MG63 (cell line): ENCODE results near the gene BBS5. TPM values are rescaled to one million over a fixed set of nuclear protein-coding genes. Genes with fewer than 3 reads are reported as not detected.
"Not testable (repeated sequence)": the region's sequence is repeated elsewhere in the genome, so short reads cannot be mapped to it uniquely, and the experiment has no call there.

Experiments used
- DNase-seq: peaks from one replicate; pipeline ENCODE4 v3.0.0-alpha.2; 2020
- H3K27me3 ChIP-seq: fragments of 250-450 bp; sonication (Bioruptor Pico); 2 replicates; pipeline ENCODE4 v1.5.1; 2020; ENCODE audit warnings: mild to moderate bottlenecking, moderate library complexity
- H3K36me3 ChIP-seq: fragments of 250-450 bp; sonication (Bioruptor Pico); 2 replicates; pipeline ENCODE4 v1.5.1; 2020; ENCODE audit warnings: mild to moderate bottlenecking, moderate library complexity
- H3K4me3 ChIP-seq: fragments of 250-450 bp; sonication (Bioruptor Pico); 2 replicates; pipeline ENCODE4 v1.5.1; 2020; ENCODE audit warnings: mild to moderate bottlenecking, moderate library complexity
- H3K9me3 ChIP-seq: fragments of 250-450 bp; sonication (Bioruptor Pico); 2 replicates; pipeline ENCODE4 v1.5.1; 2020; ENCODE audit warnings: mild to moderate bottlenecking, moderate library complexity
- total RNA-seq: library from RNA; depleted of rRNA; stranded (reverse); fragments of >200 nt; shearing (Covaris generic); gene quantifications from 2 replicates; pipeline ENCODE4 v1.2.3, GENCODE V29; 2014; ENCODE audit warnings: low replicate concordance; rRNA removed

BBS5 gene
- total RNA-seq = 3.9 and 5.2 TPM in 2 replicates

- peak within 1 kb of the TSS; percentile 76 for H3K4me3 ChIP-seq
- peaks cover 4% of the 10 kb centered on the region; the same call in 1 of the 2 replicates for H3K36me3 ChIP-seq
- no peaks in the 10 kb centered on the region for H3K27me3 ChIP-seq
- H3K9me3 ChIP-seq = no peaks in the 10 kb centered on the region
- peak; percentile 85 for DNase-seq
Measured at GRCh38 chr2:169479257-169480078, at the start of gene BBS5. TSS of gene BBS5 (plus strand) at chr2:169479494. CDS start at chr2:169479554, 60 bp downstream.

GRCh38 chr2:169431772-169432171 is 47.5 kb upstream of the BBS5 start:
- not testable (repeated sequence) for H3K36me3 ChIP-seq, H3K9me3 ChIP-seq, H3K4me3 ChIP-seq, DNase-seq
- peaks cover 21% of the 10 kb centered on the region for H3K27me3 ChIP-seq

- H3K36me3 ChIP-seq, H3K4me3 ChIP-seq, H3K9me3 ChIP-seq, DNase-seq: not testable (repeated sequence)
- peaks cover 22% of the 10 kb centered on the region for H3K27me3 ChIP-seq
Measured at GRCh38 chr2:169434236-169434635, 45.1 kb upstream of the BBS5 start.

- Histone ChIP-seq H3K4me3 (no peak overlapping the region), H3K36me3 (no peaks in the 10 kb centered on the region), H3K27me3 (peaks cover 44% of the 10 kb centered on the region), H3K9me3 (no peaks in the 10 kb centered on the region)
- no peak for DNase-seq
Measured at GRCh38 chr2:169438466-169439072, 40.7 kb upstream of the BBS5 start.

DNA sequence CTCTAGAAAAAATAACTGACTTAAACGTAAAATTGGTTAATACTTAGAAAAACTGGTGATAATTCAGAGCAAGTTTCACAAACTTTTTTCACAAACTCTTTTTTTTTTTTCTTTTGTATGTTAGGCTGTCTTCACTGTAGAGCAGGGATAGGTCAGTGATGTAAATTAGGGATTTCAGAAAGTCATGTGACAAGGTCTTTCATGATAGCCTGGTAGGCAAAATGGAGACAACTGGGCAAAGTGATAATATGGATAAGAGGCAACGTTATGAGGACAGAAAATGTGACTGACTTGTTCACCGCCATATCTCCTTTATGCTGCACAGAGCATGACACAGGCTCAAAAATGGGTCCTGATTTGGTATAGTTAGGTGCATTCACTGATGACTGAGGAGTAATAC is 39.4 kb upstream of the BBS5 start:
- Histone ChIP-seq H3K4me3 (no peak overlapping the region), H3K36me3 (no peaks in the 10 kb centered on the region), H3K9me3 (no peaks in the 10 kb centered on the region), H3K27me3 (peaks cover 39% of the 10 kb centered on the region)
- DNase-seq = no peak

- Histone ChIP-seq H3K9me3 (no peaks in the 10 kb centered on the region), H3K4me3 (no peak overlapping the region), H3K36me3 (no peaks in the 10 kb centered on the region), H3K27me3 (peaks cover 9% of the 10 kb centered on the region)
- DNase-seq = no peak
Measured at GRCh38 chr2:169446452-169446851, 32.8 kb upstream of the BBS5 start.

GRCh38 chr2:169448316-169448715 is 31.0 kb upstream of the BBS5 start:
- Histone ChIP-seq H3K4me3 (no peak overlapping the region), H3K9me3 (no peaks in the 10 kb centered on the region), H3K27me3 (peaks cover under 1% of the 10 kb centered on the region), H3K36me3 (no peaks in the 10 kb centered on the region)
- no peak for DNase-seq

GRCh38 chr2:169448865-169449264 is 30.4 kb upstream of the BBS5 start:
- H3K27me3 ChIP-seq = no peaks in the 10 kb centered on the region; the same call in 1 of the 2 replicates
- no peaks in the 10 kb centered on the region for H3K36me3 ChIP-seq
- no peak overlapping the region for H3K4me3 ChIP-seq
- H3K9me3 ChIP-seq = no peaks in the 10 kb centered on the region
- no peak for DNase-seq

- Histone ChIP-seq H3K36me3 (no peaks in the 10 kb centered on the region), H3K9me3 (no peaks in the 10 kb centered on the region), H3K27me3 (no peaks in the 10 kb centered on the region), H3K4me3 (no peak overlapping the region)
- DNase-seq = peak; percentile 5
Measured at GRCh38 chr2:169452080-169452479, 27.2 kb upstream of the BBS5 start.

GRCh38 chr2:169453044-169453443 is 26.2 kb upstream of the BBS5 start:
- H3K9me3 ChIP-seq, H3K4me3 ChIP-seq, H3K36me3 ChIP-seq, DNase-seq, H3K27me3 ChIP-seq: not testable (repeated sequence)

GRCh38 chr2:169461143-169461542 is 18.2 kb upstream of the BBS5 start:
- Histone ChIP-seq H3K4me3 (no peak overlapping the region), H3K9me3 (no peaks in the 10 kb centered on the region), H3K27me3 (no peaks in the 10 kb centered on the region), H3K36me3 (no peaks in the 10 kb centered on the region)
- DNase-seq = no peak

DNA sequence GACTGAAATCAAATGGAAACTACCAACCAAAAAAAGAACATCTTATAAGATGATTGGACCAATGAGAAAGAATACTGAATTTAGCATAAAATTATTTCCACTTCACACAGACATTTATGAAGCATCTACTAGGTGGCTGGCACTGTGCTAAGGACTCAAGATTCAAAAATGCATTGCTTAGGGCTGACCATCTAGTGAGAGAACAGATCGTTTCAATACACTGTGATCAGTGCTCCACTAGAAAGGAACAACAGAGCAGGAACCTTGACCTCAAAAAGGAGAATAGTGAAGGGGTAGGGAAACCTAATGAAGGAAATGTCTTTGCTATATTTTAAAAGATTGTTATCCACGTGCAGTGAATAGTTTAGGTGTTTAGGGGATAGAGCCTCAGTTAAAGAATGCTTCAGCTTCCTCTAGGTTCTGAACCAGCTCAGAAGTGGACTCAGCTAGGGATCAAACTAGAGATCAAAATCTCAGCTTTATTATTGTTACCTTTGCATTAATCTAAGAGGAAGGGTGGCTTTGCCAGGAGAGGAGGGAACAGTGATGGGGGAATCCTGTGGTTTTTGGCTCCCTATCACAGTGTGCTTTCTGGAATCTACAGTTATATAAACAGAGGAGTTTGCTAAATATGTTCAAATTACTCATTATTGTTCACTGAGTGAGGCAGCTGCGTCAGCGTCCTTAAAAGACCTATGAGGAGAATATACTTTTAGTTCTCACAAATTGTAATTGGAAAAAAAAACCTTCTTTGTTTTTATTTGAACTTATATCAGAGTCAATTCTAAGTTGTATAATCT is 16.2 kb upstream of the BBS5 start:
- Histone ChIP-seq H3K27me3 (no peaks in the 10 kb centered on the region), H3K36me3 (no peaks in the 10 kb centered on the region), H3K9me3 (no peaks in the 10 kb centered on the region), H3K4me3 (no peak overlapping the region)
- peak; percentile 63 for DNase-seq

DNA sequence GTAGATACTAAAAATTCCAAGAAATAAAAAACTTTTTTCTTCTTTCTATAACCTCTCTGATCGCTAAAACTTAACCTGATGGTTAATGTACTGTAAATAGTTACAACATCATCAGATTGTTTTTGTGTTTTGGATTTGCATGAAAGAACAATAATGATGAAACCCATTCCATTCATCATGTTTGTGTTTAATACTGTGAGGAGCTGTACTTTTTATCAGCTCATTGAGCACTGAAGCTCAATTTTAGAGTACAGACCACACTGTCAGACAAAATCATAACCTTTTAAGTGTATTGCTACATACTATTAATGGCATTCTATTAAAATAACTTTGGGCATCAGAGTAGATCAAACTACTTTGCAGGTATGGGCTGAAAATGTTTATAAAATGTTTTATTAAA is 14.8 kb upstream of the BBS5 start:
- DNase-seq = no peak
- Histone ChIP-seq H3K27me3 (no peaks in the 10 kb centered on the region), H3K36me3 (no peaks in the 10 kb centered on the region), H3K4me3 (no peak overlapping the region), H3K9me3 (no peaks in the 10 kb centered on the region)

DNA sequence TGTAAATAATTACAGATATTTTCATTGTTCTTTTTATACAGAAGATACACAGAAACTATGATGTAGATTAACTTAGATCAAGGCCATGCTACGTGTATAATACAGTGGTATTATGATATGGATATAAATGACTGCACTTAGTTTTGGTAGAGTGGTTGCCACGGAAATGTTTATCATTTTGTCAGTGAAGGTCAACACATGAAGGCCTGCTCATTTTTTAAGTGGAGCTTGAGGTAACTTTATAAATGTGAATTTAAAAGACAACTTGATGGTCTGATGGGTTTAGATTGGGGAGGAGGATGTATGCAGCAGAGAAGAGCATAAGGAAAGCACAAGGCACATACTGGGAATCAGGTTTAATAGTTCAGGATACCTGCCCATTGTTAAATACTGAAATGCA is 14.4 kb upstream of the BBS5 start:
- no peaks in the 10 kb centered on the region for H3K9me3 ChIP-seq
- no peaks in the 10 kb centered on the region for H3K27me3 ChIP-seq
- DNase-seq = no peak
- no peak overlapping the region for H3K4me3 ChIP-seq
- H3K36me3 ChIP-seq = no peaks in the 10 kb centered on the region

DNA sequence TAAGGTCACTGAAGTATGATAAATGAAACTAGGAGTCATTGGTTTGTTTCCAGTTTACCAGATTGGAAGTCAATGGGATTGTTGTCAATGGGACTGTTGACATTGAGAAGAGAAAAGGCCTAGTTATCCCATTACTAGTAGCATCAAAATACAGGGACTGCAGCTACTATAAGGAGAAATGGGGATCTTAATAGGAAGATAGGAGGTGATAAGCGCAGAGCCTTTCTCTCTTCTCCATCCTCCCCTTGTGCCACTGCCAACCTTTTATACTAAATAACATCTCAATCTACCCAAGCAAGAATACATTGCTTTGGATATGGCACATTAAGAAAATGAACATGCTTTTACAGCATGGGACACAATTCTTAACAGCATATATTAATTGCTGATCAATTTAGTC is 10.5 kb upstream of the BBS5 start:
- no peaks in the 10 kb centered on the region for H3K36me3 ChIP-seq
- no peaks in the 10 kb centered on the region for H3K9me3 ChIP-seq
- H3K4me3 ChIP-seq = no peak overlapping the region
- DNase-seq = no peak
- no peaks in the 10 kb centered on the region for H3K27me3 ChIP-seq

- no peaks in the 10 kb centered on the region for H3K9me3 ChIP-seq
Measured at GRCh38 chr2:169469952-169470572, 9.2 kb upstream of the BBS5 start.

GRCh38 chr2:169472249-169472648 is 7.0 kb upstream of the BBS5 start:
- Histone ChIP-seq H3K27me3 (no peaks in the 10 kb centered on the region), H3K4me3 (no peak overlapping the region), H3K36me3 (no peaks in the 10 kb centered on the region), H3K9me3 (no peaks in the 10 kb centered on the region)
- no peak for DNase-seq

More at GRCh38 chr2:169469952-169470572, 9.2 kb upstream of the BBS5 start:
- Histone ChIP-seq H3K36me3 (no peaks in the 10 kb centered on the region), H3K27me3 (no peaks in the 10 kb centered on the region), H3K4me3 (no peak overlapping the region)
- DNase-seq = no peak
